GM23338 (cell line): Measurements from ENCODE around the gene GAL3ST1. TPM values are rescaled to one million over a fixed set of nuclear protein-coding genes. Genes with fewer than 3 reads are reported as not detected.

Source experiments
- ATAC-seq: fragments of 200-7000 bp; cut with Tn5 transposase; 3 replicates; pipeline ENCODE4 v1.9.1; 2020
- DNase-seq: peaks from one replicate; pipeline ENCODE4 v3.0.0-alpha.2; 2015; ENCODE audit warnings: low spot score
- H2AFZ ChIP-seq: fragments of 200-600 bp; sonication (generic); 2 replicates; pipeline ENCODE4 v1.8.0; 2016; ENCODE audit warnings: antibody characterized with exemption, mild to moderate bottlenecking, moderate library complexity
- H3F3A ChIP-seq: fragments of 200-600 bp; sonication (generic); replicated peaks from 2 replicates; pipeline ENCODE4 v1.8.0; 2017; ENCODE audit warnings: antibody characterized with exemption, mixed run types, low read depth
- H3K27ac ChIP-seq: fragments of 200-600 bp; sonication (generic); 2 replicates; pipeline ENCODE4 v1.6.1; 2016; ENCODE audit warnings: low read depth
- H3K27me3 ChIP-seq: fragments of 200-600 bp; sonication (generic); 2 replicates; pipeline ENCODE4 v1.8.0; 2016; ENCODE audit warnings: mild to moderate bottlenecking, mixed run types, moderate library complexity; ENCODE audit not compliant: insufficient read depth
- H3K36me3 ChIP-seq: fragments of 200-600 bp; sonication (generic); 2 replicates; pipeline ENCODE4 v1.8.0; 2016; ENCODE audit warnings: mild to moderate bottlenecking; ENCODE audit not compliant: insufficient read depth
- H3K4me1 ChIP-seq: fragments of 200-600 bp; sonication (generic); 2 replicates; pipeline ENCODE4 v1.8.0; 2016; ENCODE audit warnings: mild to moderate bottlenecking, moderate library complexity; ENCODE audit not compliant: insufficient read depth
- H3K4me2 ChIP-seq: fragments of 200-600 bp; sonication (generic); 2 replicates; pipeline ENCODE4 v1.7.1; 2017; ENCODE audit warnings: mixed run types
- H3K4me3 ChIP-seq: fragments of 200-600 bp; sonication (generic); 2 replicates; pipeline ENCODE4 v1.6.1; 2016; ENCODE audit warnings: mixed run types
- H3K79me2 ChIP-seq: fragments of 200-600 bp; sonication (generic); replicated peaks from 2 replicates; pipeline ENCODE4 v1.8.0; 2017; ENCODE audit warnings: mild to moderate bottlenecking; ENCODE audit not compliant: insufficient read depth
- H3K9me2 ChIP-seq: fragments of 200-600 bp; sonication (generic); 2 replicates; pipeline ENCODE4 v1.8.0; 2017; ENCODE audit not compliant: insufficient read depth
- H4K20me1 ChIP-seq: fragments of 200-600 bp; sonication (generic); replicated peaks from 2 replicates; pipeline ENCODE4 v1.8.0; 2017; ENCODE audit warnings: mild to moderate bottlenecking; ENCODE audit not compliant: insufficient read depth
- H3K27ac Mint-ChIP-seq: 2 replicates; pipeline ENCODE4 v1.8.0; 2020; ENCODE audit warnings: inconsistent platforms, mild to moderate bottlenecking, moderate library complexity, mixed read lengths
- H3K27me3 Mint-ChIP-seq: 3 replicates; pipeline ENCODE4 v1.8.0; 2022; ENCODE audit warnings: low read depth, mild to moderate bottlenecking, moderate library complexity, mixed read lengths, inconsistent platforms; ENCODE audit not compliant: insufficient read depth, poor library complexity
- H3K36me3 Mint-ChIP-seq: 3 replicates; pipeline ENCODE4 v1.8.0; 2021; ENCODE audit warnings: low read depth, mild to moderate bottlenecking, inconsistent platforms, moderate library complexity, mixed read lengths
- H3K4me1 Mint-ChIP-seq: 3 replicates; pipeline ENCODE4 v1.8.0; 2020; ENCODE audit warnings: mild to moderate bottlenecking, inconsistent platforms, mixed read lengths
- H3K4me3 Mint-ChIP-seq: 3 replicates; pipeline ENCODE4 v1.8.0; 2021; ENCODE audit warnings: moderate library complexity, mild to moderate bottlenecking, inconsistent platforms, mixed read lengths
- H3K9me3 Mint-ChIP-seq: 3 replicates; pipeline ENCODE4 v1.8.0; 2020; ENCODE audit warnings: moderate library complexity, mild to moderate bottlenecking, inconsistent platforms, mixed read lengths
- CREB1 ChIP-seq: fragments of 250-450 bp; sonication (Bioruptor Pico); IDR thresholded peaks from 2 replicates; pipeline ENCODE4 v1.5.0; 2020; ENCODE audit warnings: low read depth, mild to moderate bottlenecking, moderate library complexity
- CTCF ChIP-seq, 2 experiments: fragments of 200-600 bp in 1 of 2; sonication (generic) in 1 of 2; conservative IDR thresholded peaks; 2 replicates each; pipeline versions ENCODE4 v1.5.1 to v1.6.1; 2016 to 2017; ENCODE audit warnings: antibody characterized with exemption in 2 of 2, low read depth in 2 of 2, mild to moderate bottlenecking in 2 of 2, moderate library complexity in 1 of 2
- ETS1 ChIP-seq: IDR thresholded peaks from 2 replicates; pipeline ENCODE4 v1.6.1; 2016; ENCODE audit warnings: antibody characterized with exemption
- EZH2 ChIP-seq: fragments of 200-600 bp; sonication (generic); IDR thresholded peaks from one replicate; pipeline ENCODE4 v1.8.0; 2017; ENCODE audit warnings: antibody characterized with exemption, mild to moderate bottlenecking, low read depth; ENCODE audit not compliant: unreplicated experiment
- EZH2phosphoT487 ChIP-seq: fragments of 200-600 bp; sonication (generic); IDR thresholded peaks from one replicate; pipeline ENCODE4 v1.8.1; 2018; ENCODE audit warnings: antibody characterized with exemption; ENCODE audit not compliant: unreplicated experiment
- JUNB ChIP-seq: IDR thresholded peaks from one replicate; pipeline ENCODE4 v1.6.1; 2016; ENCODE audit warnings: antibody characterized with exemption; ENCODE audit not compliant: unreplicated experiment
- NANOG ChIP-seq: IDR thresholded peaks from 2 replicates; pipeline ENCODE4 v1.6.1; 2016; ENCODE audit warnings: antibody characterized with exemption, borderline replicate concordance
- POLR2AphosphoS5 ChIP-seq: IDR thresholded peaks from 2 replicates; pipeline ENCODE4 v1.6.1; 2016; ENCODE audit warnings: antibody characterized with exemption, low read depth
- STAT1 ChIP-seq: IDR thresholded peaks from one replicate; pipeline ENCODE4 v1.6.1; 2016; ENCODE audit warnings: antibody characterized with exemption; ENCODE audit not compliant: unreplicated experiment
- ZNF114 ChIP-seq: fragments of 250-450 bp; sonication (Bioruptor Pico); IDR thresholded peaks from 2 replicates; pipeline ENCODE4 v1.5.0; 2020; ENCODE audit warnings: mild to moderate bottlenecking, moderate library complexity
- ZNF331 ChIP-seq: fragments of 250-450 bp; sonication (Bioruptor Pico); IDR thresholded peaks from 2 replicates; pipeline ENCODE4 v1.5.0; 2020; ENCODE audit warnings: low read depth, mild to moderate bottlenecking, moderate library complexity
- ZNF462 ChIP-seq: fragments of 250-450 bp; sonication (Bioruptor Pico); IDR thresholded peaks from 2 replicates; pipeline ENCODE4 v1.5.0; 2020; ENCODE audit warnings: mild to moderate bottlenecking, moderate library complexity
- polyA plus RNA-seq: library from polyadenylated mRNA; unstranded; fragments of >200 nt; fragmentation: Nextera tagmentation; extraction: Ambion mirVana; gene quantifications from 2 replicates; pipeline ENCODE4 v1.2.1, GENCODE V29; 2016
- total RNA-seq: library from RNA; depleted of rRNA; stranded (reverse); fragments of >200 nt; shearing (Covaris generic); gene quantifications from 2 replicates; pipeline ENCODE4 v1.2.3, GENCODE V29; 2014

The GAL3ST1 gene
- total and polyA plus RNA-seq, 2 experiments from 2014 or later, result 8.2 to 13.3 TPM

GRCh38 chr22:30580896-30581295, 6.4 kb upstream of the GAL3ST1 start (continued):
- TF ChIP-seq CTCF (conservative IDR thresholded peaks at IDR 0.05; ENCODE audit: low read depth in 2 of 2), result no peak
- no peak for TF ChIP-seq JUNB
- TF ChIP-seq POLR2AphosphoS5, result no peak

- no peak overlapping the region for H3K4me3 ChIP-seq
- no peak overlapping the region for H3K27ac Mint-ChIP-seq
- H3F3A ChIP-seq, result peaks cover 9% of the 10 kb centered on the region
- H4K20me1 ChIP-seq, result no peaks in the 10 kb centered on the region; the same call in 1 of the 2 replicates
- no peak overlapping the region for H3K27ac ChIP-seq
- H3K27me3 ChIP-seq, result no peaks in the 10 kb centered on the region
- H3K4me1 Mint-ChIP-seq, result peaks cover 5% of the 10 kb centered on the region
- peaks cover 72% of the 10 kb centered on the region for H3K36me3 Mint-ChIP-seq
- H3K9me3 Mint-ChIP-seq, result no peaks in the 10 kb centered on the region
- H3K4me2 ChIP-seq, result no peak overlapping the region
- DNase-seq, result no peak
- no peaks in the 10 kb centered on the region for H3K79me2 ChIP-seq
- no peak overlapping the region for H2AFZ ChIP-seq
- H3K27me3 Mint-ChIP-seq, result peaks cover 9% of the 10 kb centered on the region
- no peak for ATAC-seq
- H3K36me3 ChIP-seq, result peaks cover 21% of the 10 kb centered on the region; the same call in 1 of the 2 replicates
- peaks cover 6% of the 10 kb centered on the region; the same call in 1 of the 2 replicates for H3K4me1 ChIP-seq
- H3K9me2 ChIP-seq, result no peaks in the 10 kb centered on the region
- H3K4me3 Mint-ChIP-seq, result no peak overlapping the region
- TF ChIP-seq STAT1 (no peak), CTCF (conservative IDR thresholded peaks at IDR 0.05; ENCODE audit: low read depth in 2 of 2) (no peak), ZNF114 (CRISPR knock-in tag) (no peak), POLR2AphosphoS5 (no peak), NANOG (no peak), EZH2 (no peak), CREB1 (no peak), ETS1 (no peak), JUNB (no peak), EZH2phosphoT487 (no peak), ZNF331 (CRISPR knock-in tag) (no peak), ZNF462 (CRISPR knock-in tag) (no peak)
These were observed 4.0 kb upstream of the GAL3ST1 start for GRCh38 chr22:30578481-30578880.
